ENCODE measurements around the gene POC1A.
"Not testable (repeated sequence)": the region's sequence is repeated elsewhere in the genome, so short reads cannot be mapped to it uniquely, and the experiment has no call there.

Gene POC1A

DNA sequence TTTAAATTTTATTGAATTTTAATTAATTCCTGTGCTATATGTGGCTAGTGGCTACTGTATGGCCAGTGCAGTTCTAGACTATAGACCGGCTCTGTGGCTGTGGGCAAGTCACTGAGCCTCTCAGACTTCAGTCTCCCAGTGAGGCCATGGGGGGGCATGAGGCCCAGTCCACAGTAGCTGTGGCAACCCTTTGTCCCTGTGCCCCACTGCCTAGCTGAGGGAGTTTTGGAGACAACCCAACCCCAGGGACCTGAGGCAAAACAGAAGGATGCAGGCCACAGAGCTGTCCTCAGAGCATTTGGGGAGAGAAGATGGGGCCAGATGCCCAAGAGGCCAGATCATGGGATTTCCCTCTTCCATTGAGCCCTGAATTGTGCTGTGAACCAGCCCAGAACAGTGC is 18.9 kb upstream of the POC1A start:
- TF ChIP-seq, protein P1, sequence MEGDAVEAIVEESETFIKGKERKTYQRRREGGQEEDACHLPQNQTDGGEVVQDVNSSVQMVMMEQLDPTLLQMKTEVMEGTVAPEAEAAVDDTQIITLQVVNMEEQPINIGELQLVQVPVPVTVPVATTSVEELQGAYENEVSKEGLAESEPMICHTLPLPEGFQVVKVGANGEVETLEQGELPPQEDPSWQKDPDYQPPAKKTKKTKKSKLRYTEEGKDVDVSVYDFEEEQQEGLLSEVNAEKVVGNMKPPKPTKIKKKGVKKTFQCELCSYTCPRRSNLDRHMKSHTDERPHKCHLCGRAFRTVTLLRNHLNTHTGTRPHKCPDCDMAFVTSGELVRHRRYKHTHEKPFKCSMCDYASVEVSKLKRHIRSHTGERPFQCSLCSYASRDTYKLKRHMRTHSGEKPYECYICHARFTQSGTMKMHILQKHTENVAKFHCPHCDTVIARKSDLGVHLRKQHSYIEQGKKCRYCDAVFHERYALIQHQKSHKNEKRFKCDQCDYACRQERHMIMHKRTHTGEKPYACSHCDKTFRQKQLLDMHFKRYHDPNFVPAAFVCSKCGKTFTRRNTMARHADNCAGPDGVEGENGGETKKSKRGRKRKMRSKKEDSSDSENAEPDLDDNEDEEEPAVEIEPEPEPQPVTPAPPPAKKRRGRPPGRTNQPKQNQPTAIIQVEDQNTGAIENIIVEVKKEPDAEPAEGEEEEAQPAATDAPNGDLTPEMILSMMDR (IDR thresholded peaks at IDR 0.05; ENCODE audit: extremely low read depth, insufficient read depth, missing control alignments) = no peak
- DNase-seq (ENCODE audit: low spot score) = no peak
- in situ Hi-C loops (cut with MboI; ENCODE audit: low pct_unique_long_range_greater_than_20kb, low sequenced_read_pairs, unreplicated experiment) = no loop called here

DNA sequence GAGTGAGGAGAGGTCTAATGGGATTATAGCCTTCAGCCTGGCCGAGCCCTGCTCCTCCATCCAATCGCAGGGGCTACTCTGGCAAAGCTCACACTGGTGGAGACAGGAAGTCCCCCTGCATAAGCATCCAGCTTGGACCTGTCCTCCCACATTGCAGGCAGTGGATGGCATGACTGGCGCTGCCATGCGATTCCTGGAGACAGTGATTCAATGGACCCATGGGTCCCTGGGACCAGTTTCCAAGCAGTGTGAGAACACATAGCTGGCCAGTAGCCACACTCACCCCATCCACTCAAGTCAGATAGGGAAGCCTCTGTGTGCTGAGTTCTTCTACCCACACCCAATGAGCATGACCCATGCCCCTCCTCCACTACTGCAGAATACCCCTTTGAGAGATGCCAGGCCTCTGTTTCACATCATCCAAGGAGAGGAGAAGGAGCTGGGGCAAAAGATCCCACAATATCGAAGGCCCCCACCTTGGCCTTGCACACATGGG is 18.1 kb upstream of the POC1A start:
- no peak for DNase-seq (ENCODE audit: low spot score)
- TF ChIP-seq, protein P1 (IDR thresholded peaks at IDR 0.05; ENCODE audit: extremely low read depth, insufficient read depth, missing control alignments) = no peak
- in situ Hi-C loops (cut with MboI; ENCODE audit: low pct_unique_long_range_greater_than_20kb, low sequenced_read_pairs, unreplicated experiment) = no loop called here

DNA sequence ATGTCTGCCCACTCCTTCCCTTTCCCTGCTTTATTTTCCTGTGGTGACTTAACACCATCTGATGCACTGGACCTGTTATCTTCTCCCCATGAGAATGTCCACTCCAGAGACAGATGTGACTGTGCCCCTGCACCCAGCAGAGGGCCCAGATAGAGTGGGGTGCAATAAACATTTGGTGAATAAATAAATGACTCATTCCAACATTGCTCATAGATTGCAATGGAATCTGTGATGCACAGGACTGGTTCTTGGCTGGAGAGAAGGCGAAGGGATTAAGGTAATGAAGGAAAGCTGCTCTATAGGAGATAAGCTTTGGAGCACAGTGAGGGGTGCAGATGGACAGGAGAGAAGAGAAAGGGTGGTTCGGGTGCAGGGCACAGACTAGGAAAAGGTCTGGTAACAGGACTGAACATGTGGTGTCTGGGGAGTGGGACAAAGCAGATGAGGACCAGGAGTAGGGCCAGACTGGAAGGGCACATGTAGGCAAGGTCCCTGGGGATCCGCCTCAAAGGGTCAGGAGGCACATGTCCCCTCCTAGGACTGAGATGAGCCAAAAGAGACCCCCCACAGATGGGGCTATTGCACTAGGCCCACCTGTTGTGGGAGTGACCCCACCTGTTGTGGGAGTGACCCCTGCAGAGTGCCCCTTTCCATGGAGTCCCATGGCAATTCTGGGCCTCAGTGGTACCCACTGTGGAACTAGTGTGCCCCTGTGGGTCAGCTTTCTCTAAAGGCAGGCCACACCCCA is 17.5 kb upstream of the POC1A start:
- TF ChIP-seq, protein P1 (IDR thresholded peaks at IDR 0.05; ENCODE audit: extremely low read depth, insufficient read depth, missing control alignments) = no peak
- in situ Hi-C loops (cut with MboI; ENCODE audit: low pct_unique_long_range_greater_than_20kb, low sequenced_read_pairs, unreplicated experiment) = no loop called here
- no peak for DNase-seq (ENCODE audit: low spot score)

DNA sequence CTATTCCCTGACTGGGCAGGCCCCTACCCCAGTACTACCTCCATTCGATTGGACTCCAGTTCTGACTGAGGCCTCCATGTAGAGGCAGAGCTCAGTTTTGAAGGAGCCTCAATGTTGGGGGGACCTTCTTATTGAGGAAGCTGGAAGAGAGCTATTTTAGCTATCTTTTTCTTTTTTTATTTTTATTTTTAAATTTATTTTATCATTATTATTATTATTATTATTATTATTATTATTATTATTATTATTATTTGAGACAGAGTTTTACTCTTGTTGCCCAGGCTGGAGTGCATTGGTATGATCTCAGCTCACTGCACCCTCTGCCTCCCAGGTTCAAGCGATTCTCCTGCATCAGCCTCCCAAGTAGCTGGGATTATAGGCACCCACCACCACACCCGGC is 16.0 kb upstream of the POC1A start:
- DNase-seq (ENCODE audit: low spot score); in situ Hi-C loops (cut with MboI; ENCODE audit: low pct_unique_long_range_greater_than_20kb, low sequenced_read_pairs, unreplicated experiment): not testable (repeated sequence)

DNA sequence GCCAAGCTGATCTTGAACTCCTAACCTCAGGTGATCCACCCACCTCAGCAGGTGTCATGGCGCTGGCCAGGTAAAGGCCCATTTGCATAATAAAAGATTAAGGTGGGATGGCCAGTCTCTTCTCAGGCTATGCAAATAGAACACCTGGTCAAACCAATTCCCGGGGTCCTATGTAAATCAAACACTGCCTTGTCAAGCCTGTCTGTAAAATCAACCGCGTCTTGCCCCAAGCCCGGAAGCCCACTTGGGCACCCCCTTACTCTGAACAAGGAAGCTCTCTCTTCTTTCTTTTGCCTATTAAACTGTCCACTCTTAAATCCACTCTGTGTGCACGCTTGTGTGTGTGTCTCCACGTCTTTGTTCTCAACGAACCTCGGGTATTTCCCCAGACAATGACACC is 13.0 kb upstream of the POC1A start:
- DNase-seq (ENCODE audit: low spot score) = no peak
- in situ Hi-C loops (cut with MboI; ENCODE audit: low pct_unique_long_range_greater_than_20kb, low sequenced_read_pairs, unreplicated experiment) = no loop called here
- TF ChIP-seq, protein P1 (IDR thresholded peaks at IDR 0.05; ENCODE audit: extremely low read depth, insufficient read depth, missing control alignments) = no peak

DNA sequence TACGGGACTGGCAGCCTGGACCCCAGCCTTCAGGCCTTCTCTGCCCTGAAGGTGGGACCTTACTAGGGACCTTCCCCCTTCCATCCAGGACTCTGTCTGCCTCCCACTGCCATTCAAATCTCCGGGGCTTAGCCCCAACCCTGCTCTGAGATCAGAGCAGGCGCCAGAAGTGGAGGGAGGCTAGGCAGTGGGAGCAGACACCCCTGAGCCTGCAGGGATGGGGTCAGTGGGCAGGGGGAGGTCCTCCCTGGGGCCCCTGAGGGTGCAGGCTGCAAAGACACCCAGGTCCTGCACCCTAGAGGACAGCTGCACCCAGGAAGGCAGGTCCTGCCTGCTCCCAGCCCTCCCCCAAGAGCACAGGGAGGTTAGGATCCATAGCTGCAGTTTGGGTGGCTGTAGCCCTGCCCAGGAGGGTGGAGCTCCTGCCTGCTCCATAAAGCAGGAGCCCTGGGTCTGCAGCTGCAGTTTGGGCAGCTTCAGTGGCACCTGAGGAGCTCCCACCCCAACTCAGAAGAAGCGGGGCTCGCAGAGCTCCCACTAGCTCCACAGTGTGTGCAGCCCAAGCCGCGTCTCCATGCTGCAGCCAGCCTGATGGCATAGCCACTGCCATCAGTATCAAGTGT is 8.1 kb upstream of the POC1A start:
- TF ChIP-seq, protein P1 (IDR thresholded peaks at IDR 0.05; ENCODE audit: extremely low read depth, insufficient read depth, missing control alignments) = no peak
- in situ Hi-C loops (cut with MboI; ENCODE audit: low pct_unique_long_range_greater_than_20kb, low sequenced_read_pairs, unreplicated experiment) = no loop called here

DNA sequence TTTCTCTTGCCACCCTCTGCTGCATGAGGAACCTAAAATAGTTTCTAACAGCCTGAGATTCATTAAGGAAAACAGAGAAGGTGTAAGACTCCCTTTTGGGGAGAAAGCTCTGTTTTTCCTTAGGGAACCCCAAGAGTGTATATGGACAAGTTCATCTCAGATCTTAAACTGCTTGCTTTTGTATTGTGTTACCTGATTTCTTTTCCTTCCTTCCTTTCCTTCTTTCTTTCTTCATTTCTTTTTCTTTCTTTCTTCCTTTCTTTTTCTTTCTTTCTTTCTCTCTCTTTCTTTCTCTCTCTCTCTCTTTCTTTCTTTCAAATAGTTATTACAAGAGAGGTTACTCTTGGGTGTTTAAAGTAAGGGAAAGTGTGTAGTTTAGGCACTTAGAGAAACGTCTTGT is 5.3 kb upstream of the POC1A start:
- no peak for DNase-seq (ENCODE audit: low spot score)
- in situ Hi-C loops (cut with MboI; ENCODE audit: low pct_unique_long_range_greater_than_20kb, low sequenced_read_pairs, unreplicated experiment) = no loop called here
- TF ChIP-seq, protein P1 (IDR thresholded peaks at IDR 0.05; ENCODE audit: extremely low read depth, insufficient read depth, missing control alignments) = no peak

More for the DNA sequence above, 8.1 kb upstream of the POC1A start:
- no peak for DNase-seq (ENCODE audit: low spot score)
